AG09309 (cell line): ENCODE results near the gene P3H4.
"Not testable (repeated sequence)": the region's sequence is repeated elsewhere in the genome, so short reads cannot be mapped to it uniquely, and the experiment has no call there.

ENCODE experiments used
- DNase-seq: peaks from one replicate; pipeline ENCODE4 v3.0.0-alpha.2; 2010; ENCODE audit warnings: low read depth
- H3K4me3 ChIP-seq: 2 replicates; pipeline ENCODE4 v1.5.1; 2011; ENCODE audit warnings: mild to moderate bottlenecking, low read depth, low read length, moderate library complexity; ENCODE audit not compliant: control insufficient read depth
- CTCF ChIP-seq: IDR thresholded peaks from 2 replicates; pipeline ENCODE4 v1.5.1; 2011; ENCODE audit warnings: mild to moderate bottlenecking, low read depth, low read length, inconsistent platforms; ENCODE audit not compliant: insufficient read depth, control insufficient read depth; ENCODE audit errors: missing control alignments

Gene P3H4

GRCh38 chr17:41811549-41812380 lies at the start of gene P3H4:
TSS of gene P3H4 (minus strand) at chr17:41811949. CDS start at chr17:41811915, 34 bp downstream.
- H3K4me3 ChIP-seq = peak within 1 kb of the TSS; percentile 97
- no peak for DNase-seq
- peak; percentile 62 for TF ChIP-seq CTCF

- DNase-seq = no peak
- TF ChIP-seq CTCF = no peak
- H3K4me3 ChIP-seq = no peak overlapping the region
These were observed 48.6 kb upstream of the P3H4 start for GRCh38 chr17:41860254-41860931.

- not testable (repeated sequence) for DNase-seq, H3K4me3 ChIP-seq
These were observed 39.6 kb upstream of the P3H4 start for GRCh38 chr17:41851382-41851781.

- DNase-seq = no peak
- TF ChIP-seq CTCF = no peak
- H3K4me3 ChIP-seq = no peak overlapping the region
These were observed 37.7 kb upstream of the P3H4 start for GRCh38 chr17:41849251-41849990.

- H3K4me3 ChIP-seq = no peak overlapping the region
- TF ChIP-seq CTCF = no peak
- no peak for DNase-seq
These were observed 37.0 kb upstream of the P3H4 start for GRCh38 chr17:41848788-41849187.

- no peak for TF ChIP-seq CTCF
- no peak for DNase-seq
- H3K4me3 ChIP-seq = no peak overlapping the region
These were observed 33.2 kb upstream of the P3H4 start for GRCh38 chr17:41844971-41845370.

- H3K4me3 ChIP-seq, DNase-seq: not testable (repeated sequence)
These were observed 29.0 kb upstream of the P3H4 start for GRCh38 chr17:41840781-41841180.

- DNase-seq, H3K4me3 ChIP-seq: not testable (repeated sequence)
These were observed 27.7 kb upstream of the P3H4 start for GRCh38 chr17:41839448-41839847.
